SK-N-SH (cell line): ENCODE measurements around the gene FOSL1. TPM values are rescaled to one million over a fixed set of nuclear protein-coding genes. Genes with fewer than 3 reads are reported as not detected.
A peak's percentile ranks its signal among the peaks of the same experiment; 100 is the strongest.

ENCODE experiments used
- CTCF ChIA-PET: fragments of 300-600, 350-600 bp; formaldehyde crosslinking; extraction: SDS; loops from one replicate; lab custom pipeline; 2021; lab: Yijun Ruan, JAX
- POLR2A ChIA-PET: fragments of 350-600 bp; sonication (Branson Sonifier 250); formaldehyde crosslinking; extraction: SDS; loops from one replicate; lab custom pipeline; 2020; ENCODE audit warnings: antibody characterized with exemption, inconsistent platforms; lab: Yijun Ruan, JAX
- DNase-seq: peaks from one replicate; pipeline ENCODE4 v3.0.0; 2012
- H2AFZ ChIP-seq: fragments of 200-600 bp; sonication (generic); 2 replicates; pipeline ENCODE4 v1.8.1; 2016; ENCODE audit warnings: antibody characterized with exemption, mild to moderate bottlenecking, low read depth
- H3F3A ChIP-seq: fragments of 200-600 bp; sonication (generic); replicated peaks from 2 replicates; pipeline ENCODE3; 2016; ENCODE audit warnings: antibody characterized with exemption, mild to moderate bottlenecking; ENCODE audit not compliant: insufficient read depth
- H3K27ac ChIP-seq, 2 experiments: fragments of 200-500 bp in 1 of 2; fragments of 200-600 bp in 1 of 2; sonication (Bioruptor generic) in 1 of 2; sonication (generic), shearing (Covaris generic) in 1 of 2; 2 replicates each; pipeline versions ENCODE4 v1.5.1 to v1.6.1; 2014 to 2016; ENCODE audit warnings: low read depth in 2 of 2, inconsistent platforms in 1 of 2, low read length in 1 of 2, mild to moderate bottlenecking in 1 of 2, mixed read lengths in 1 of 2
- H3K27me3 ChIP-seq: fragments of 200-600 bp; sonication (generic), shearing (Covaris generic); 2 replicates; pipeline ENCODE4 v1.6.1; 2016; ENCODE audit warnings: mixed run types; ENCODE audit not compliant: insufficient read depth
- H3K36me3 ChIP-seq, 2 experiments: fragments of 200-500 bp in 1 of 2; fragments of 200-600 bp in 1 of 2; sonication (Bioruptor generic) in 1 of 2; sonication (generic) in 1 of 2; replicated peaks in 1 of 2; 2 replicates each; pipeline versions ENCODE3 to v1.5.1; 2014 to 2016; ENCODE audit warnings: low read length in 1 of 2, mild to moderate bottlenecking in 1 of 2; ENCODE audit not compliant: insufficient read depth in 2 of 2, control insufficient read depth in 1 of 2
- H3K4me1 ChIP-seq, 2 experiments: fragments of 200-500 bp in 1 of 2; fragments of 200-600 bp in 1 of 2; sonication (Bioruptor generic) in 1 of 2; sonication (generic), shearing (Covaris generic) in 1 of 2; 2 replicates each; pipeline versions ENCODE4 v1.5.1 to v1.6.1; 2014 to 2016; ENCODE audit warnings: low read depth in 1 of 2, low read length in 1 of 2, mixed run types in 1 of 2; ENCODE audit not compliant: insufficient read depth in 2 of 2, control insufficient read depth in 1 of 2
- H3K4me2 ChIP-seq: fragments of 200-600 bp; sonication (generic), shearing (Covaris generic); 2 replicates; pipeline ENCODE4 v1.6.1; 2017; ENCODE audit warnings: mixed run types
- H3K4me3 ChIP-seq, 2 experiments: fragments of 200-500 bp in 1 of 2; fragments of 200-600 bp in 1 of 2; sonication (Bioruptor generic) in 1 of 2; sonication (generic), shearing (Covaris generic) in 1 of 2; 2 replicates each; pipeline versions ENCODE4 v1.5.1 to v1.8.1; 2014 to 2016; ENCODE audit warnings: low read depth in 2 of 2, inconsistent platforms in 1 of 2, low read length in 1 of 2, mild to moderate bottlenecking in 1 of 2, mixed read lengths in 1 of 2, moderate library complexity in 1 of 2
- H3K79me2 ChIP-seq: fragments of 200-600 bp; sonication (generic); 2 replicates; pipeline ENCODE4 v1.8.1; 2017; ENCODE audit warnings: mild to moderate bottlenecking; ENCODE audit not compliant: insufficient read depth
- H3K9ac ChIP-seq: fragments of 200-600 bp; sonication (generic); 2 replicates; pipeline ENCODE4 v1.6.1; 2017; ENCODE audit warnings: mixed run types
- H3K9me2 ChIP-seq: fragments of 200-600 bp; sonication (generic); 2 replicates; pipeline ENCODE4 v1.6.1; 2017; ENCODE audit warnings: mixed run types
- H3K9me3 ChIP-seq: fragments of 200-600 bp; sonication (generic); 2 replicates; pipeline ENCODE4 v1.6.1; 2017; ENCODE audit warnings: mixed run types, mild to moderate bottlenecking, moderate library complexity
- H4K20me1 ChIP-seq: fragments of 200-600 bp; sonication (generic); 2 replicates; pipeline ENCODE4 v1.6.1; 2017; ENCODE audit warnings: mild to moderate bottlenecking, mixed run types; ENCODE audit not compliant: insufficient read depth
- CTCF ChIP-seq: fragments of 200-600 bp; sonication (generic); IDR thresholded peaks from 2 replicates; pipeline ENCODE4 v1.6.1; 2017; ENCODE audit warnings: antibody characterized with exemption, mild to moderate bottlenecking, moderate library complexity
- FOSL2 ChIP-seq: IDR thresholded peaks from 2 replicates; pipeline ENCODE4 v1.4.0; 2012; ENCODE audit warnings: low read depth, mild to moderate bottlenecking, moderate library complexity, borderline replicate concordance
- FOXJ3 ChIP-seq: sonication (generic); formaldehyde crosslinking; IDR thresholded peaks from 2 replicates; pipeline ENCODE4 v1.5.1; 2020; ENCODE audit warnings: mild to moderate bottlenecking, missing genetic modification reagents
- GATA2 ChIP-seq: sonication (generic); formaldehyde crosslinking; IDR thresholded peaks from 2 replicates; pipeline ENCODE4 v1.5.0; 2020; ENCODE audit warnings: mild to moderate bottlenecking, missing genetic modification reagents
- RAD21 ChIP-seq: IDR thresholded peaks from 2 replicates; pipeline ENCODE4 v1.6.1; 2012; ENCODE audit warnings: mild to moderate bottlenecking, low read length
- RCOR1 ChIP-seq: fragments of 150-350 bp; IDR thresholded peaks from 2 replicates; pipeline ENCODE4 v1.6.1; 2017; ENCODE audit warnings: antibody characterized with exemption, low read length
- REST ChIP-seq: IDR thresholded peaks from 2 replicates; pipeline ENCODE4 v1.6.1; 2012; ENCODE audit warnings: mild to moderate bottlenecking, low read depth, low read length, moderate library complexity
- TCF12 ChIP-seq: IDR thresholded peaks from 2 replicates; pipeline ENCODE4 v1.4.0; 2012
- YY1 ChIP-seq: IDR thresholded peaks from 2 replicates; pipeline ENCODE4 v1.4.0; 2012; ENCODE audit warnings: low read depth, mild to moderate bottlenecking
- WGBS: methylation state at CpG from one replicate; pipeline ENCODE4 v1.1.6; 2017; ENCODE audit warnings: low lambda C conversion rate; 5-methylcytosine and 5-hydroxymethylcytosine counted together
- polyA plus RNA-seq, 3 experiments: library from polyadenylated mRNA; depleted of rRNA; stranded (reverse); fragments of >200 nt; gene quantifications; 2 replicates each; pipeline ENCODE4 v1.2.3, GENCODE V29; 2012
- TF ChIP-seq, protein P1 (sequence below): IDR thresholded peaks from 2 replicates; pipeline ENCODE4; 2012
- TF ChIP-seq, protein P2 (sequence below): fragments of 150-350 bp; IDR thresholded peaks from 2 replicates; pipeline ENCODE4 v1.6.1; 2017; ENCODE audit warnings: antibody characterized with exemption, low read length, low read depth, borderline replicate concordance

Gene FOSL1
- polyA plus RNA-seq, 1 of the 3 experiments (the other 2 are of a cell fraction) = 30.1 TPM

DNA sequence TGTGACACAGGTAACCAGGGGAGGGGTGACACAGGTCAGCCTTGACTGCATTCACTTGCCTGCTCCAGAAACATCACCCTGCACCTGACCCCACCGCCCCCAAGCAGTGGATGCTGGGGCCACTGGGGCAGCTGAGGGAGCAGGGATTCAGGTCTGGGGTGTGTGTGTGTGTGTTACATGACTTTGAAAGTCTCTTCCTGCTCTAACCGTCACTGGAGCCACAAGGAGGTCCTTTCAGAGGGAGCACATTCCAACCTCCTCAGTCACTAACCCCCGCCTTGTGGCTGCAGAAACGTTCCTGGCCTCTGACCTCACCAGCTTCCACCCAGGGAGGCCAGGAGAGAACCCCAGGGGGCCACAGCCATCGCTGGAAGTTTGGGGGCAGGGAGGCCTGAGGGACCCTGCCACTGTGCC lies 2.9 kb upstream of the FOSL1 start (continued):
- TF ChIP-seq REST = peak; percentile 51; the same call in 1 of the 2 replicates
- TF ChIP-seq, protein P1, sequence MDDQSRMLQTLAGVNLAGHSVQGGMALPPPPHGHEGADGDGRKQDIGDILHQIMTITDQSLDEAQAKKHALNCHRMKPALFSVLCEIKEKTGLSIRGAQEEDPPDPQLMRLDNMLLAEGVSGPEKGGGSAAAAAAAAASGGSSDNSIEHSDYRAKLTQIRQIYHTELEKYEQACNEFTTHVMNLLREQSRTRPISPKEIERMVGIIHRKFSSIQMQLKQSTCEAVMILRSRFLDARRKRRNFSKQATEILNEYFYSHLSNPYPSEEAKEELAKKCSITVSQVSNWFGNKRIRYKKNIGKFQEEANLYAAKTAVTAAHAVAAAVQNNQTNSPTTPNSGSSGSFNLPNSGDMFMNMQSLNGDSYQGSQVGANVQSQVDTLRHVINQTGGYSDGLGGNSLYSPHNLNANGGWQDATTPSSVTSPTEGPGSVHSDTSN = peak; percentile 64
- TF ChIP-seq TCF12 = peak; percentile 88
- peak; percentile 95 for TF ChIP-seq FOSL2
- TF ChIP-seq YY1 = 0 out of 2 replicates have a peak, but pooled peaks have one; percentile 37
- TF ChIP-seq, protein P2, sequence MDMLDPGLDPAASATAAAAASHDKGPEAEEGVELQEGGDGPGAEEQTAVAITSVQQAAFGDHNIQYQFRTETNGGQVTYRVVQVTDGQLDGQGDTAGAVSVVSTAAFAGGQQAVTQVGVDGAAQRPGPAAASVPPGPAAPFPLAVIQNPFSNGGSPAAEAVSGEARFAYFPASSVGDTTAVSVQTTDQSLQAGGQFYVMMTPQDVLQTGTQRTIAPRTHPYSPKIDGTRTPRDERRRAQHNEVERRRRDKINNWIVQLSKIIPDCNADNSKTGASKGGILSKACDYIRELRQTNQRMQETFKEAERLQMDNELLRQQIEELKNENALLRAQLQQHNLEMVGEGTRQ = no peak
- TF ChIP-seq RAD21 = no peak

GRCh38 chr11:65900899-65901180 lies 652 bp upstream of the FOSL1 start:
- peaks cover 0 to 44% of the 10 kb centered on the region in 2 experiments; a peak in 3 of 4 replicates for H3K4me1 ChIP-seq
- TF ChIP-seq GATA2 (CRISPR knock-in tag) = no peak
- TF ChIP-seq RCOR1 = no peak
- no peak for TF ChIP-seq CTCF
- no peak for TF ChIP-seq FOXJ3 (CRISPR knock-in tag)
- TF ChIP-seq, all 33 proteins: peak for 0
- Histone ChIP-seq H2AFZ (no peak overlapping the region), H3K27ac (peak overlapping the region in 1 of 2 experiments; percentile 95; a peak in 2 of 4 replicates), H3K9me3 (no peaks in the 10 kb centered on the region), H3K9me2 (no peaks in the 10 kb centered on the region), H4K20me1 (peaks cover 32% of the 10 kb centered on the region), H3K4me3 (no peak overlapping the region; a peak in 1 of 4 replicates), H3K9ac (peak overlapping the region; percentile 17; the same call in 1 of the 2 replicates), H3K36me3 (peaks cover 0 to 26% of the 10 kb centered on the region in 2 experiments), H3K79me2 (peaks cover 81% of the 10 kb centered on the region), H3F3A (peaks cover 53% of the 10 kb centered on the region), H3K27me3 (no peaks in the 10 kb centered on the region), H3K4me2 (peak overlapping the region; percentile 54; the same call in 1 of the 2 replicates)
- DNase-seq = no peak
- 97% methylated on average over 11 of the region's 11 CpGs for WGBS
- POLR2A ChIA-PET = interaction anchor here (0.8 to 1.3 kb wide), 2 partner anchors 17 to 23 kb away, joined by 4 to 5 read pairs; partner anchors contain the start of gene C11orf68
- CTCF ChIA-PET = interaction anchor here (0.6 to 4.6 kb wide), 9 partner anchors 11 to 360 kb away, joined by 3 to 36 read pairs (median 4); partner anchors contain the start of genes CCDC85B, FIBP, KAT5 and MUS81
